ENCODE results near the gene CCL15.

GRCh38 chr17:35977509-35977908 lies 23.8 kb downstream of the CCL15 start:
- TF ChIP-seq CTCF (IDR thresholded peaks at IDR 0.05) = no peak
- no peak for TF ChIP-seq POLR2A (IDR thresholded peaks at IDR 0.05)
- TF ChIP-seq POLR2AphosphoS5 (IDR thresholded peaks at IDR 0.05) = no peak

Data from breast epithelium (tissue), 3 donors.